HG02884 (cell line): ENCODE results near the gene NUDT19.
"Not testable (repeated sequence)": the region's sequence is repeated elsewhere in the genome, so short reads cannot be mapped to it uniquely, and the experiment has no call there.

Experiments used
- ATAC-seq: cut with Tn5 transposase; IDR thresholded peaks from one replicate; pipeline ENCODE4 v1.9.1; 2021; ENCODE audit warnings: mild to moderate bottlenecking, moderate library complexity; ENCODE audit not compliant: unreplicated experiment

The NUDT19 gene

GRCh38 chr19:32674931-32675719, 16.5 kb upstream of the NUDT19 start, which contains the start of gene ANKRD27:
ANKRD27 (minus strand) TSS chr19:32675180; CDS start chr19:32659015, 16,165 bp downstream.
- ATAC-seq, result peak; percentile 96

GRCh38 chr19:32675720-32676185, 15.9 kb upstream of the NUDT19 start, which contains the start of gene RGS9BP:
RGS9BP (plus strand) TSS chr19:32675848; CDS start chr19:32676264, 416 bp downstream.
- no peak for ATAC-seq

GRCh38 chr19:32676186-32676894, 15.3 kb upstream of the NUDT19 start:
- ATAC-seq, result no peak

- no peak for ATAC-seq
Measured at GRCh38 chr19:32676895-32677359, 14.7 kb upstream of the NUDT19 start.

GRCh38 chr19:32677657-32678056, 14.0 kb upstream of the NUDT19 start:
- ATAC-seq, result no peak

- no peak for ATAC-seq
Measured at GRCh38 chr19:32680986-32681385, 10.6 kb upstream of the NUDT19 start.

- no peak for ATAC-seq
Measured at GRCh38 chr19:32682317-32682716, 9.3 kb upstream of the NUDT19 start.

GRCh38 chr19:32686847-32687475, 4.7 kb upstream of the NUDT19 start:
- no peak for ATAC-seq

GRCh38 chr19:32687681-32688080, 3.9 kb upstream of the NUDT19 start:
- ATAC-seq, result no peak

- ATAC-seq, result no peak
Measured at GRCh38 chr19:32688311-32688710, 3.3 kb upstream of the NUDT19 start.

GRCh38 chr19:32691952-32692726, 518 bp downstream of the NUDT19 start:
- peak; percentile 68 for ATAC-seq

GRCh38 chr19:32692727-32693061, 1.1 kb downstream of the NUDT19 start:
- ATAC-seq, result no peak

- not testable (repeated sequence) for ATAC-seq
Measured at GRCh38 chr19:32693151-32694108, 1.8 kb downstream of the NUDT19 start.

- ATAC-seq, result not testable (repeated sequence)
Measured at GRCh38 chr19:32694316-32694715, 2.7 kb downstream of the NUDT19 start.

- not testable (repeated sequence) for ATAC-seq
Measured at GRCh38 chr19:32694851-32695250, 3.2 kb downstream of the NUDT19 start.

- ATAC-seq, result not testable (repeated sequence)
Measured at GRCh38 chr19:32695506-32695905, 3.9 kb downstream of the NUDT19 start.

GRCh38 chr19:32696771-32697170, 5.2 kb downstream of the NUDT19 start:
- ATAC-seq, result not testable (repeated sequence)

GRCh38 chr19:32700129-32700528, 8.5 kb downstream of the NUDT19 start:
- ATAC-seq, result not testable (repeated sequence)

- no peak for ATAC-seq
Measured at GRCh38 chr19:32702010-32702409, 10.4 kb downstream of the NUDT19 start.
